Ovary (tissue), 9 donors: ENCODE results near the gene CCL7. TPM values are rescaled to one million over a fixed set of nuclear protein-coding genes. Genes with fewer than 3 reads are reported as not detected.
A peak's percentile ranks its signal among the peaks of the same experiment; 100 is the strongest.

ENCODE experiments used
- DNase-seq, 5 donors: peaks; one replicate each; pipeline ENCODE4 v3.0.0-alpha.2; 2019 to 2020
- H3K27ac ChIP-seq, 2 donors: fragments of 200-600 bp; one replicate each; pipeline versions ENCODE4 v1.5.1 to v1.8.0; 2019 to 2022
- H3K27me3 ChIP-seq: fragments of 200-600 bp; one replicate; pipeline ENCODE4 v1.8.0; 2022
- H3K36me3 ChIP-seq: fragments of 200-600 bp; sonication (generic); one replicate; pipeline ENCODE4 v1.5.1; 2019
- H3K4me1 ChIP-seq: one replicate; pipeline ENCODE4 v1.8.1; 2013; ENCODE audit warnings: mild to moderate bottlenecking, moderate library complexity; ENCODE audit not compliant: insufficient read depth
- H3K4me3 ChIP-seq: fragments of 200-600 bp; sonication (generic); one replicate; pipeline ENCODE4 v1.5.1; 2017
- H3K9me3 ChIP-seq, 2 donors: fragments of 200-600 bp in 1 of 2; sonication (generic) in 1 of 2; one replicate each; pipeline versions ENCODE4 v1.5.1 to v1.8.1; 2013 to 2019; ENCODE audit warnings: mild to moderate bottlenecking in 1 of 2, moderate library complexity in 1 of 2
- EP300 ChIP-seq: sonication (generic); formaldehyde crosslinking; IDR thresholded peaks from one replicate; pipeline ENCODE4 v1.6.1; 2017; ENCODE audit warnings: antibody characterized with exemption
- POLR2A ChIP-seq: fragments of 450-650 bp; IDR thresholded peaks from one replicate; pipeline ENCODE4 v1.6.1; 2017; ENCODE audit warnings: antibody characterized with exemption, mild to moderate bottlenecking, moderate library complexity
- WGBS, 3 donors: extraction: QIAGEN DNeasy Blood & Tissue Kit in 1 of 3; methylation state at CpG; one replicate each; pipeline versions ENCODE4 v1.1.5 to v1.1.7; 2013 to 2017; 5-methylcytosine and 5-hydroxymethylcytosine counted together
- intact Hi-C, 4 donors: fragments of 100-400 bp; cut with DNase I; formaldehyde crosslinking; loops; one replicate each; pipeline versions ENCODE4 v1.11.0 to v1.15.1; 2022 to 2023
- polyA plus RNA-seq, 2 donors: library from polyadenylated mRNA; stranded (reverse); fragments of 200-250 nt in 1 of 2; fragments of 350-450 nt in 1 of 2; fragmentation: Illumina TruSeq in 1 of 2; extraction: RNeasy Lipid Tissue Mini Kit (QIAGEN cat#74804) in 1 of 2; gene quantifications; one replicate each; pipeline ENCODE4 v1.2.3, GENCODE V29; 2013 to 2014
- total RNA-seq, 7 donors: library from RNA; depleted of rRNA in 2 of 7; stranded (reverse); fragments of >200 nt in 2 of 7; fragmentation: NEBNext Ultra II Directional in 3 of 7; extraction: Animal tissue kit (Norgen Biotek cat#: 25700) in 3 of 7; gene quantifications; one replicate each; pipeline versions ENCODE4 v1.1.0 to v1.2.4, GENCODE V29; 2016 to 2023
- TF ChIP-seq, protein P1 (sequence below), 3 donors: fragments of 450-650 bp in 2 of 3; fragments of 200-600 bp in 1 of 3; IDR thresholded peaks; one replicate each; pipeline versions ENCODE4 v1.5.1 to v1.8.0; 2016 to 2022; ENCODE audit warnings: antibody characterized with exemption in 3 of 3, mild to moderate bottlenecking in 1 of 3
- donor health status: DM: no; HTN: no; CAD: no; lungs with moderate emphysema.
- donor health status: DM: no; HTN: no; CAD: no.
- donor health status: Bipolar disorder and iron deficiency.
- donor health status: DM: yes; HTN: yes; CAD: no.
- donor health status: DM: no; HTN: no; CAD: no.
- donor health status: DM: yes; HTN: yes; CAD: no.

CCL7 gene
- total and polyA plus RNA-seq, 9 donors, result 0.46 TPM; not detected in 8

DNA sequence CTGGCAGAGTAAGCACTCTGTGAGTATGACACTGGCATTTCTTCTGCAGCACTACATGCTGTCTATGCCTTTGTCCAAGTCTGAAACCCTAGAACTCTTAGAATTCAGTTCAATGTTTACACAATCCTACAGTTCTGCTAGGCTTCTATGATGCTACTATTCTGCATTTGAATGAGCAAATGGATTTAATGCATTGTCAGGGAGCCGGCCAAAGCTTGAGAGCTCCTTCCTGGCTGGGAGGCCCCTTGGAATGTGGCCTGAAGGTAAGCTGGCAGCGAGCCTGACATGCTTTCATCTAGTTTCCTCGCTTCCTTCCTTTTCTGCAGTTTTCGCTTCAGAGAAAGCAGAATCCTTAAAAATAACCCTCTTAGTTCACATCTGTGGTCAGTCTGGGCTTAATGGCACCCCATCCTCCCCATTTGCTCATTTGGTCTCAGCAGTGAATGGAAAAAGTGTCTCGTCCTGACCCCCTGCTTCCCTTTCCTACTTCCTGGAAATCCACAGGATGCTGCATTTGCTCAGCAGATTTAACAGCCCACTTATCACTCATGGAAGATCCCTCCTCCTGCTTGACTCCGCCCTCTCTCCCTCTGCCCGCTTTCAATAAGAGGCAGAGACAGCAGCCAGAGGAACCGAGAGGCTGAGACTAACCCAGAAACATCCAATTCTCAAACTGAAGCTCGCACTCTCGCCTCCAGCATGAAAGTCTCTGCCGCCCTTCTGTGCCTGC, 15.2 kb upstream of the CCL7 start, which contains the start of gene CCL2:
CCL2 (plus strand) TSS at position 635 of the 730 bp plus-strand sequence; CDS start at position 700, 65 bp downstream.
- 4 to 5% (median 5%) methylated on average over 11 of the region's 11 CpGs for WGBS, 3 donors
- Histone ChIP-seq H3K4me1 (peaks cover 15% of the 10 kb centered on the region), H3K27ac (peak within 1 kb of the TSS in 1 of 2 donors; percentile 32), H3K9me3 (no peaks in the 10 kb centered on the region), H3K36me3 (no peaks in the 10 kb centered on the region), H3K4me3 (peak within 1 kb of the TSS; percentile 15), H3K27me3 (no peaks in the 10 kb centered on the region)
- TF ChIP-seq POLR2A (no peak), EP300 (no peak)
- TF ChIP-seq, protein P1, sequence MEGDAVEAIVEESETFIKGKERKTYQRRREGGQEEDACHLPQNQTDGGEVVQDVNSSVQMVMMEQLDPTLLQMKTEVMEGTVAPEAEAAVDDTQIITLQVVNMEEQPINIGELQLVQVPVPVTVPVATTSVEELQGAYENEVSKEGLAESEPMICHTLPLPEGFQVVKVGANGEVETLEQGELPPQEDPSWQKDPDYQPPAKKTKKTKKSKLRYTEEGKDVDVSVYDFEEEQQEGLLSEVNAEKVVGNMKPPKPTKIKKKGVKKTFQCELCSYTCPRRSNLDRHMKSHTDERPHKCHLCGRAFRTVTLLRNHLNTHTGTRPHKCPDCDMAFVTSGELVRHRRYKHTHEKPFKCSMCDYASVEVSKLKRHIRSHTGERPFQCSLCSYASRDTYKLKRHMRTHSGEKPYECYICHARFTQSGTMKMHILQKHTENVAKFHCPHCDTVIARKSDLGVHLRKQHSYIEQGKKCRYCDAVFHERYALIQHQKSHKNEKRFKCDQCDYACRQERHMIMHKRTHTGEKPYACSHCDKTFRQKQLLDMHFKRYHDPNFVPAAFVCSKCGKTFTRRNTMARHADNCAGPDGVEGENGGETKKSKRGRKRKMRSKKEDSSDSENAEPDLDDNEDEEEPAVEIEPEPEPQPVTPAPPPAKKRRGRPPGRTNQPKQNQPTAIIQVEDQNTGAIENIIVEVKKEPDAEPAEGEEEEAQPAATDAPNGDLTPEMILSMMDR (IDR thresholded peaks at IDR 0.05), result no peak
- intact Hi-C loops, result loop anchor here in 1 of 4 donors (10.0 kb wide), 1 partner anchor 860 kb away; the partner anchor contains the start of gene RAD51D
- peak; percentile 41 to 75 (median 58) for DNase-seq

DNA sequence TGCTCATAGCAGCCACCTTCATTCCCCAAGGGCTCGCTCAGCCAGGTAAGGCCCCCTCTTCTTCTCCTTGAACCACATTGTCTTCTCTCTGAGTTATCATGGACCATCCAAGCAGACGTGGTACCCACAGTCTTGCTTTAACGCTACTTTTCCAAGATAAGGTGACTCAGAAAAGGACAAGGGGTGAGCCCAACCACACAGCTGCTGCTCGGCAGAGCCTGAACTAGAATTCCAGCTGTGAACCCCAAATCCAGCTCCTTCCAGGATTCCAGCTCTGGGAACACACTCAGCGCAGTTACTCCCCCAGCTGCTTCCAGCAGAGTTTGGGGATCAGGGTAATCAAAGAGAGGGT, 14.7 kb upstream of the CCL7 start:
- Histone ChIP-seq H3K27me3 (no peaks in the 10 kb centered on the region), H3K36me3 (no peaks in the 10 kb centered on the region), H3K27ac (peak overlapping the region in 1 of 2 donors; percentile 32), H3K4me3 (peak overlapping the region; percentile 15), H3K9me3 (no peaks in the 10 kb centered on the region), H3K4me1 (peaks cover 15% of the 10 kb centered on the region)
- WGBS, 3 donors, result 19 to 20% (median 19%) methylated on average over 5 of the region's 5 CpGs
- no peak for DNase-seq
- TF ChIP-seq POLR2A, result no peak
- TF ChIP-seq, protein P1 (IDR thresholded peaks at IDR 0.05), result no peak
- no peak for TF ChIP-seq EP300
- intact Hi-C loops, result loop anchor here in 1 of 4 donors (10.0 kb wide), 1 partner anchor 859 kb away; the partner anchor contains the start of gene RAD51D

DNA sequence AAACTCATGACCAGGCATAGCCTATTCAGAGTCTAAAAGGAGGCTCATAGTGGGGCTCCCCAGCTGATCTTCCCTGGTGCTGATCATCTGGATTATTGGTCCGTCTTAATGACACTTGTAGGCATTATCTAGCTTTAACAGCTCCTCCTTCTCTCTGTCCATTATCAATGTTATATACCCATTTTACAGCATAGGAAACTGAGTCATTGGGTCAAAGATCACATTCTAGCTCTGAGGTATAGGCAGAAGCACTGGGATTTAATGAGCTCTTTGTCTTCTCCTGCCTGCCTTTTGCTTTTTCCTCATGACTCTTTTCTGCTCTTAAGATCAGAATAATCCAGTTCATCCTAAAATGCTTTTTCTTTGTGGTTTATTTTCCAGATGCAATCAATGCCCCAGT, 14.2 kb upstream of the CCL7 start:
- Histone ChIP-seq H3K36me3 (no peaks in the 10 kb centered on the region), H3K27ac (no peak overlapping the region), H3K9me3 (no peaks in the 10 kb centered on the region), H3K4me3 (no peak overlapping the region), H3K4me1 (peaks cover 15% of the 10 kb centered on the region), H3K27me3 (no peaks in the 10 kb centered on the region)
- intact Hi-C loops, result loop anchor here in 1 of 4 donors (10.0 kb wide), 1 partner anchor 859 kb away; the partner anchor contains the start of gene RAD51D
- TF ChIP-seq, protein P1 (IDR thresholded peaks at IDR 0.05), result no peak
- no peak for TF ChIP-seq EP300
- no peak for TF ChIP-seq POLR2A
- 75 to 88% (median 80%) methylated on average over 1 of the region's 1 CpG for WGBS, 3 donors
- DNase-seq, result no peak

DNA sequence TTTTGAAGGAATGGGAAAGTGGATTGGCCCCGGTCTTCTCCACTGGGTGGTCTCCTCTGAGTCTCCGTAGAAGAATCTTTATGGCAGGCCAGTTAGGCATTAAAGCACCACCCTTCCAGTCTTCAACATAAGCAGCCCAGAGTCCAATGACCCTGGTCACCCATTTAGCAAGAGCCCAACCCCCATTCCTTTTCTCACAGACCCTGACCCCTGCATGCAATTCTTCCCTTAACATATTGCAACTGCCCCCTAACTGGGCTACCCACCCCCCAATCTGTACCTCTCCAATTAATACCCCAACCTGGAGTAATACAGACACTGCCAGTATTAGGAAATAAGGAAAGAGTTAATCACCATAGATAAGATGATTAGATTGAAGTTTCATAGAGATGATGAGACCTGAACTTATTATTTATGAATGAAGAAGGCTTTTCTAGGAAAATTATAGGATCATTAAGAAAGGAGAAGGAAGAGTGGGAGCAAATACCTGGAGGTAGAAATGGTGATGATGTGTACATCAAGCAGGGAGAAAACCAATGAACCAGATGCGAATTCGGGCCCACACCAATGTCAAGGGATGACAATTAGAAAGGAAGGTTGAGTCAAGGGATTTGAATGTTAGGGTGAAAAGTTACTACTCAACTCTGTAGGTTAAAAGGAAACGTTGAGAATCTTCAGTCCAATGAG, 12.6 kb upstream of the CCL7 start:
- no peaks in the 10 kb centered on the region for H3K27me3 ChIP-seq
- no peak for TF ChIP-seq POLR2A
- no peak for TF ChIP-seq EP300
- TF ChIP-seq, protein P1 (IDR thresholded peaks at IDR 0.05), result no peak
- 88 to 91% (median 88%) methylated on average over 5 of the region's 5 CpGs for WGBS, 3 donors
- no peaks in the 10 kb centered on the region for H3K9me3 ChIP-seq
- H3K27ac ChIP-seq, result no peak overlapping the region
- H3K4me3 ChIP-seq, result no peak overlapping the region
- no peak for DNase-seq
- intact Hi-C loops, result loop anchor here in 1 of 4 donors (10.0 kb wide), 1 partner anchor 857 kb away; the partner anchor contains the start of gene RAD51D
- no peaks in the 10 kb centered on the region for H3K36me3 ChIP-seq
- peaks cover 15% of the 10 kb centered on the region for H3K4me1 ChIP-seq
